ENCODE results near the gene PAPSS2. TPM values are rescaled to one million over a fixed set of nuclear protein-coding genes. Genes with fewer than 3 reads are reported as not detected.

PAPSS2 gene
- total and polyA plus RNA-seq, 10 donors, result 3.0 to 25.9 (median 12.6) TPM

- Histone ChIP-seq H3K4me1 (no peaks in the 10 kb centered on the region), H3K27ac (no peak overlapping the region), H3K36me3 (no peaks in the 10 kb centered on the region), H3K4me3 (no peak overlapping the region), H3K27me3 (replicated peaks in 1 of 7) (no peaks in the 10 kb centered on the region), H3K9me3 (peaks cover 0 to 5% (median 0%) of the 10 kb centered on the region in 8 donors)
- 73 to 96% (median 82%) methylated on average over 4 of the region's 4 CpGs for WGBS, 5 donors
- TF ChIP-seq POLR2A (IDR thresholded peaks at IDR 0.05), result no peak
- no peak for TF ChIP-seq POLR2AphosphoS5 (IDR thresholded peaks at IDR 0.05)
- TF ChIP-seq CTCF (IDR thresholded peaks at IDR 0.05 in 8 of 11, conservative IDR thresholded peaks at IDR 0.05 in 3 of 11), result no peak
- no peak for DNase-seq
- intact Hi-C loops (cut with DNase I; ENCODE audit: low total_unique reads), result no loop called here
Observed at GRCh38 chr10:87646192-87646909, 13.3 kb upstream of the PAPSS2 start.

- intact Hi-C loops (cut with DNase I; ENCODE audit: low total_unique reads), result no loop called here
- DNase-seq, result no peak
- 58 to 86% (median 77%) methylated on average over 2 of the region's 2 CpGs for WGBS, 5 donors
- no peaks in the 10 kb centered on the region for H3K27me3 ChIP-seq (replicated peaks in 1 of 7)
- H3K9me3 ChIP-seq, result peaks cover 0 to 5% (median 0%) of the 10 kb centered on the region in 8 donors
- no peaks in the 10 kb centered on the region for H3K4me1 ChIP-seq
- TF ChIP-seq POLR2A (IDR thresholded peaks at IDR 0.05) (no peak), POLR2AphosphoS5 (IDR thresholded peaks at IDR 0.05) (no peak)
- no peak overlapping the region for H3K4me3 ChIP-seq
- H3K36me3 ChIP-seq, result no peaks in the 10 kb centered on the region
- H3K27ac ChIP-seq, result no peak overlapping the region
Observed at GRCh38 chr10:87646935-87647334, 12.7 kb upstream of the PAPSS2 start.

- H3K9me3 ChIP-seq, result peaks cover 0 to 5% (median 0%) of the 10 kb centered on the region in 8 donors
- DNase-seq, result no peak
- H3K27me3 ChIP-seq (replicated peaks in 1 of 7), result no peaks in the 10 kb centered on the region
- no peak overlapping the region for H3K4me3 ChIP-seq
- WGBS, 5 donors, result 79 to 84% (median 83%) methylated on average over 5 of the region's 5 CpGs
- H3K4me1 ChIP-seq, result no peaks in the 10 kb centered on the region
- no peak overlapping the region for H3K27ac ChIP-seq
- no peaks in the 10 kb centered on the region for H3K36me3 ChIP-seq
- no peak for TF ChIP-seq POLR2AphosphoS5 (IDR thresholded peaks at IDR 0.05)
- TF ChIP-seq CTCF (IDR thresholded peaks at IDR 0.05 in 8 of 11, conservative IDR thresholded peaks at IDR 0.05 in 3 of 11), result no peak
- no peak for TF ChIP-seq POLR2A (IDR thresholded peaks at IDR 0.05)
- intact Hi-C loops (cut with DNase I; ENCODE audit: low total_unique reads), result loop anchor here (10.0 kb wide), 1 partner anchor 84 kb away; no protein-coding TSS in a partner anchor
Observed at GRCh38 chr10:87650838-87651589, 8.7 kb upstream of the PAPSS2 start.

GRCh38 chr10:87651801-87652200 is 7.9 kb upstream of the PAPSS2 start:
- no peaks in the 10 kb centered on the region for H3K9me3 ChIP-seq
- no peaks in the 10 kb centered on the region for H3K36me3 ChIP-seq
- no peak overlapping the region for H3K4me3 ChIP-seq
- intact Hi-C loops (cut with DNase I; ENCODE audit: low total_unique reads), result loop anchor here (10.0 kb wide), 1 partner anchor 83 kb away; no protein-coding TSS in a partner anchor
- TF ChIP-seq POLR2A (IDR thresholded peaks at IDR 0.05) (no peak), CTCF (IDR thresholded peaks at IDR 0.05 in 8 of 11, conservative IDR thresholded peaks at IDR 0.05 in 3 of 11) (no peak), POLR2AphosphoS5 (IDR thresholded peaks at IDR 0.05) (no peak)
- peaks cover 0 to 5% (median 1%) of the 10 kb centered on the region in 6 donors for H3K4me1 ChIP-seq
- DNase-seq, result no peak
- H3K27me3 ChIP-seq (replicated peaks in 1 of 7), result no peaks in the 10 kb centered on the region
- H3K27ac ChIP-seq, result no peak overlapping the region
- WGBS, 5 donors, result 79 to 91% (median 84%) methylated on average over 6 of the region's 6 CpGs

Measured in spleen (tissue), 11 donors.